Activated CD8-positive, alpha-beta T cell treated with anti-CD3 and anti-CD28 coated beads for 36 hours (primary cell): ENCODE measurements around the gene OCRL. TPM values are rescaled to one million over a fixed set of nuclear protein-coding genes. Genes with fewer than 3 reads are reported as not detected.
"Not testable (repeated sequence)": the region's sequence is repeated elsewhere in the genome, so short reads cannot be mapped to it uniquely, and the experiment has no call there.

ENCODE experiments used
- ATAC-seq: fragments of 200-7000 bp; cut with Tn5 transposase; one replicate; pipeline ENCODE4 v1.10.0; 2021; ENCODE audit warnings: mild to moderate bottlenecking, moderate library complexity
- CTCF ChIA-PET: fragments of 350-600 bp; sonication (Branson Sonifier 250); formaldehyde crosslinking; loops from one replicate; lab custom pipeline; 2021; ENCODE audit warnings: antibody characterized with exemption; lab: Charles Lee
- POLR2A ChIA-PET: fragments of 350-600 bp; sonication (Branson Sonifier 250); formaldehyde crosslinking; loops from one replicate; lab custom pipeline; 2021; ENCODE audit warnings: antibody characterized with exemption; lab: Charles Lee
- DNase-seq: peaks from one replicate; pipeline ENCODE4 v3.0.0-alpha.2; 2020
- H3K27ac Mint-ChIP-seq: one replicate; pipeline ENCODE4 v1.8.0; 2021; ENCODE audit warnings: mild to moderate bottlenecking, mixed read lengths
- H3K27me3 Mint-ChIP-seq: one replicate; pipeline ENCODE4 v1.8.0; 2021; ENCODE audit warnings: mixed read lengths
- H3K36me3 Mint-ChIP-seq: one replicate; pipeline ENCODE4 v1.8.0; 2021; ENCODE audit warnings: low read depth, mixed read lengths
- H3K4me1 Mint-ChIP-seq: one replicate; pipeline ENCODE4 v1.8.0; 2021; ENCODE audit warnings: low read depth, mixed read lengths
- H3K4me3 Mint-ChIP-seq: one replicate; pipeline ENCODE4 v1.8.0; 2021; ENCODE audit warnings: mild to moderate bottlenecking, moderate library complexity, mixed read lengths
- H3K9me3 Mint-ChIP-seq: one replicate; pipeline ENCODE4 v1.8.0; 2021; ENCODE audit warnings: mixed read lengths
- intact Hi-C: fragments of 100-400 bp; cut with micrococcal nuclease; formaldehyde crosslinking; loops from one replicate; pipeline ENCODE4 v1.10.0; 2022
- total RNA-seq, 2 experiments: library from RNA; stranded (reverse); gene quantifications; one replicate each; pipeline ENCODE4 v1.2.3, GENCODE V29; 2021
- TF ChIP-seq, protein P1 (sequence below): fragments of 200-600 bp; IDR thresholded peaks from one replicate; pipeline ENCODE4 v1.8.0; 2022; ENCODE audit warnings: antibody characterized with exemption, mild to moderate bottlenecking

Gene OCRL
- total RNA-seq, 2 experiments from 2014 or later: 2.0 to 2.2 TPM

DNA sequence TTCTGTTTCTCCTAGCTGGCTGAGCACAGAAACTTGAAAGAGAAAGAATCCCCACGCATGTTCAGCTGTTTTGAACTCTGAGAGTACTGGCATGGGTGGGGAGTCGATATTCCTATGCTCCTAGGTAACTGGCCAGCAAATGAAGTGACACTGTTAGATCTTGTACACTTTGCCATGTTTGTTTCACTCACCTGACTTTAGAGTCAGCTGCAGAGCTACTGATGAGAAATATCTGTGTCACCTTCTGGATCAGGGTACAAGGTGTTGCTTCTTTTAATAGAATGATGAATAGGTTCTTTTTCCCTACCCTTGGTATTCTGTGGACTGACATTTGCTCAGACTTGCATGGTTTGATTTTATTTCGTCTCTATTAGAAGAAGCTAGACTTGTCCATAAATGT is 28.3 kb downstream of the OCRL start:
- no peak for ATAC-seq

DNA sequence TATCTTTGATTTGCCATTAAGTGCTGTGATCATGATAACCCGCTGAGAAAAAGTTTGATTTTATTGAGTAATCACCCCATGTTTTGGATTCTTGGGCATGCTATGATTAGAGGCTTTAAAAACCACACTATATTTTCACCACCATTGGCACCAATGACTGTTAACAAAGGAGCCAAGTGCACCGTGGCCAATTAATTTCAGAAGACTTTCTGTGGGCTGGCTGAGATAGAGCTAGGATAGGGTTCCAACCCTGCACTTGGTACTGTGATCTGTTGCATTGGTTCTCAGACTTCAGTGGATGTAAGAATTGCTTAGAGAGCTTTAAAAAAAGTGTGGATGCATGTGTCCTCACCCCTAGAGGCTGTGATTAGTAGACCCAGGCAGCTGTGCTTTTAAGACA is 32.4 kb downstream of the OCRL start:
- ChIA-PET POLR2A (no interaction called here), CTCF (no interaction called here)
- Mint-ChIP-seq H3K36me3 (peaks cover 4% of the 10 kb centered on the region), H3K27ac (no peak overlapping the region), H3K4me1 (no peaks in the 10 kb centered on the region), H3K27me3 (no peaks in the 10 kb centered on the region), H3K4me3 (no peak overlapping the region), H3K9me3 (no peaks in the 10 kb centered on the region)
- no peak for ATAC-seq
- intact Hi-C loops: no loop called here
- no peak for DNase-seq
- TF ChIP-seq, protein P1, sequence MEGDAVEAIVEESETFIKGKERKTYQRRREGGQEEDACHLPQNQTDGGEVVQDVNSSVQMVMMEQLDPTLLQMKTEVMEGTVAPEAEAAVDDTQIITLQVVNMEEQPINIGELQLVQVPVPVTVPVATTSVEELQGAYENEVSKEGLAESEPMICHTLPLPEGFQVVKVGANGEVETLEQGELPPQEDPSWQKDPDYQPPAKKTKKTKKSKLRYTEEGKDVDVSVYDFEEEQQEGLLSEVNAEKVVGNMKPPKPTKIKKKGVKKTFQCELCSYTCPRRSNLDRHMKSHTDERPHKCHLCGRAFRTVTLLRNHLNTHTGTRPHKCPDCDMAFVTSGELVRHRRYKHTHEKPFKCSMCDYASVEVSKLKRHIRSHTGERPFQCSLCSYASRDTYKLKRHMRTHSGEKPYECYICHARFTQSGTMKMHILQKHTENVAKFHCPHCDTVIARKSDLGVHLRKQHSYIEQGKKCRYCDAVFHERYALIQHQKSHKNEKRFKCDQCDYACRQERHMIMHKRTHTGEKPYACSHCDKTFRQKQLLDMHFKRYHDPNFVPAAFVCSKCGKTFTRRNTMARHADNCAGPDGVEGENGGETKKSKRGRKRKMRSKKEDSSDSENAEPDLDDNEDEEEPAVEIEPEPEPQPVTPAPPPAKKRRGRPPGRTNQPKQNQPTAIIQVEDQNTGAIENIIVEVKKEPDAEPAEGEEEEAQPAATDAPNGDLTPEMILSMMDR: no peak

More for the DNA sequence above, 28.3 kb downstream of the OCRL start:
- POLR2A ChIA-PET: no interaction called here
- intact Hi-C loops: no loop called here
- H3K36me3 Mint-ChIP-seq: peaks cover 9% of the 10 kb centered on the region
- CTCF ChIA-PET: no interaction called here
- DNase-seq: no peak
- TF ChIP-seq, protein P1: no peak
- no peak overlapping the region for H3K4me3 Mint-ChIP-seq
- H3K9me3 Mint-ChIP-seq: no peaks in the 10 kb centered on the region
- no peak overlapping the region for H3K27ac Mint-ChIP-seq
- no peaks in the 10 kb centered on the region for H3K27me3 Mint-ChIP-seq
- peaks cover 10% of the 10 kb centered on the region for H3K4me1 Mint-ChIP-seq

DNA sequence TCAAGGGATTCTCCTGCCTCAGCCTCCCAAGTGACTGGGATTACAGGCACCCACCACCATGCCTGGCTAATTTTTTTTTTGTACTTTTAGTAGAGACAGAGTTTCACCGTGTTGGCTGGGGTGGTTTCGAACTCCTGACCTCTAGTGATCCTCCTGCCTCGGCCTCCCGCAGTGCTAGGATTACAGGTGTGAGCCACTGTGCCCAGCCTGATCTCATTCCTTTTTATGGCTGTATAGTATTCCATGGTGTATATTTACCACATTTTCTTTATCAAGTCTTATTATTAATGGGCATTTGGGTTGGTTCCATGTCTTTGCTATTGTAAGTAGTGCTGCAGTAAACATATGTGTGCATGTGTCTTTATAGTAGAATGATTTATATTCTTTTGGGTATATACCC is 33.6 kb downstream of the OCRL start:
- POLR2A ChIA-PET, H3K27me3 Mint-ChIP-seq, ATAC-seq, H3K4me3 Mint-ChIP-seq, DNase-seq, H3K36me3 Mint-ChIP-seq, H3K4me1 Mint-ChIP-seq, H3K27ac Mint-ChIP-seq, intact Hi-C loops, H3K9me3 Mint-ChIP-seq: not testable (repeated sequence)
- CTCF ChIA-PET: interaction anchor here (0.6 kb wide), 1 partner anchor 394 kb away, joined by 3 read pairs; no protein-coding TSS in a partner anchor

DNA sequence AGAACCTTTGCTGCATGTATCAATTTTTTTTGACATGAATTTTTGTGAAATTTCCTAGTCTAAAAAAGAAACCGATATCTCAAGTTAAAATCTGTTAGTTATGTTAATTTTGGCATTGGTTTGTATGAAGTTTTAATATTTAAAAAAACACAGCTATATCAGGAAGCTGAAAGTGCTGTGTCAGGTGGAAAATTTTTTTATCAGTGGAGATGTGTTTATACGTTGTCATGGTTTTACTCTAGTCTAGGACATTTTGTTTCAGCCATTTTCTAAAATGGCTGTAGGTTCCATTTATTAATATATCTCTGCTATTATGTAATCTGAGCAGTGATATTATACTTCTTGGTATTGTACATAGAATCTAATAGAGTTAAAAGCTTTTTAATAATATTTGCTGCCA is 34.2 kb downstream of the OCRL start:
- no peak overlapping the region for H3K27ac Mint-ChIP-seq
- TF ChIP-seq, protein P1: no peak
- no peaks in the 10 kb centered on the region for H3K4me1 Mint-ChIP-seq

DNA sequence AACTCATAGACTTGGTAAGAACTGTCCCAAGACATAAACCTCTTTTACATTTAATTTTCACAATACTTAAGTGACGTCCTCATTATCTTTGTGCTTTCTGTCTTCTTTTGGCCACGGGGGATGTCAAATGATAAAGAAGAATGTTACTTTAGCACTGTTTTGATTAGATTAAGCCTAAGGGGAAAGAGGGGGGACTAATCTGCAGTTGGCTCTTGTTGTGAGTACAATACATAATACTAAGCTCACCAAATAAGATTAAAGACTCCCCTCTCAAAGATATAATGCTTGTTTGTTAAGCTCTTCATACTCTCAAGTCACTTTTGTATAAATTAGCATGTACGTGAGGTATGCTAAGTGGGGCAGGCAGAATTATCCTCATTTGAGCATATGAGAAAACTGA is 36.5 kb downstream of the OCRL start:
- ATAC-seq (no peak), DNase-seq (no peak)
- TF ChIP-seq, protein P1: no peak
- H3K27me3 Mint-ChIP-seq: no peaks in the 10 kb centered on the region
- H3K27ac Mint-ChIP-seq: no peak overlapping the region
- POLR2A ChIA-PET: no interaction called here
- CTCF ChIA-PET: interaction anchor here (1.3 kb wide), 1 partner anchor 149 kb away, joined by 3 read pairs; no protein-coding TSS in a partner anchor
- H3K4me3 Mint-ChIP-seq: no peak overlapping the region
- H3K36me3 Mint-ChIP-seq: peaks cover 2% of the 10 kb centered on the region
- no peaks in the 10 kb centered on the region for H3K4me1 Mint-ChIP-seq
- H3K9me3 Mint-ChIP-seq: no peaks in the 10 kb centered on the region
- intact Hi-C loops: no loop called here

More for the DNA sequence above, 34.2 kb downstream of the OCRL start:
- ChIA-PET CTCF (interaction anchor here (0.6 kb wide), 1 partner anchor 393 kb away, joined by 3 read pairs; no protein-coding TSS in a partner anchor), POLR2A (no interaction called here)
- no peak for DNase-seq
- no peak for ATAC-seq
- H3K4me3 Mint-ChIP-seq: no peak overlapping the region
- peaks cover 4% of the 10 kb centered on the region for H3K36me3 Mint-ChIP-seq
- no peaks in the 10 kb centered on the region for H3K27me3 Mint-ChIP-seq
- no peaks in the 10 kb centered on the region for H3K9me3 Mint-ChIP-seq
- intact Hi-C loops: no loop called here
